Liver (tissue), 9 donors: Measurements from ENCODE around the gene CES1. TPM values are rescaled to one million over a fixed set of nuclear protein-coding genes. Genes with fewer than 3 reads are reported as not detected.

ENCODE experiments used
- DNase-seq: peaks from one replicate; pipeline ENCODE4 v3.0.0-alpha.2; 2017; ENCODE audit warnings: low spot score
- H3K27ac ChIP-seq, 2 donors: one replicate each; pipeline ENCODE4 v1.7.0; 2013; ENCODE audit warnings: inconsistent platforms in 2 of 2, low read length in 2 of 2, control low read depth in 1 of 2, low read depth in 1 of 2, mild to moderate bottlenecking in 1 of 2
- H3K27me3 ChIP-seq, 4 donors: one replicate each; pipeline versions ENCODE4 v1.6.1 to v1.7.0; 2013; ENCODE audit warnings: low read length in 3 of 4, inconsistent platforms in 1 of 4, mild to moderate bottlenecking in 1 of 4, moderate library complexity in 1 of 4; ENCODE audit not compliant: control insufficient read depth in 4 of 4, insufficient read depth in 4 of 4
- H3K36me3 ChIP-seq, 4 donors: one replicate each; pipeline versions ENCODE4 v1.6.1 to v1.7.0; 2013; ENCODE audit warnings: low read length in 3 of 4, mild to moderate bottlenecking in 3 of 4, low read depth in 1 of 4, moderate library complexity in 1 of 4; ENCODE audit not compliant: control insufficient read depth in 4 of 4, insufficient read depth in 3 of 4
- H3K4me1 ChIP-seq, 4 donors: one replicate each; pipeline versions ENCODE4 v1.6.1 to v1.7.0; 2013; ENCODE audit warnings: low read length in 3 of 4, mild to moderate bottlenecking in 3 of 4, moderate library complexity in 1 of 4; ENCODE audit not compliant: control insufficient read depth in 4 of 4, insufficient read depth in 4 of 4
- H3K4me3 ChIP-seq, 3 donors: one replicate each; pipeline versions ENCODE4 v1.6.1 to v1.7.0; 2013; ENCODE audit warnings: low read length in 3 of 3, control low read depth in 1 of 3, low read depth in 1 of 3, mild to moderate bottlenecking in 1 of 3
- H3K9ac ChIP-seq, 2 donors: one replicate each; pipeline ENCODE4 v1.7.0; 2013; ENCODE audit warnings: low read length in 2 of 2, mild to moderate bottlenecking in 2 of 2, moderate library complexity in 2 of 2, control low read depth in 1 of 2, low read depth in 1 of 2
- H3K9me3 ChIP-seq, 4 donors: one replicate each; pipeline versions ENCODE4 v1.6.1 to v1.7.0; 2013; ENCODE audit warnings: low read length in 3 of 4; ENCODE audit not compliant: control insufficient read depth in 4 of 4
- ATF3 ChIP-seq: IDR thresholded peaks from 2 replicates; pipeline ENCODE4 v1.6.1; 2016; ENCODE audit warnings: antibody characterized with exemption
- CTCF ChIP-seq: fragments of 150-350 bp; IDR thresholded peaks from 2 replicates; pipeline ENCODE4 v1.5.1; 2017; ENCODE audit warnings: improper control_type of control experiment, low read depth, low read length; ENCODE audit not compliant: missing input control
- EGR1 ChIP-seq, 2 donors: IDR thresholded peaks; 2 replicates each; pipeline ENCODE4 v1.6.1; 2016 to 2018; ENCODE audit warnings: antibody characterized with exemption in 2 of 2, low read depth in 2 of 2
- FOXA1 ChIP-seq: IDR thresholded peaks from 2 replicates; pipeline ENCODE4 v1.6.1; 2016; ENCODE audit warnings: antibody characterized with exemption
- FOXA2 ChIP-seq: IDR thresholded peaks from 2 replicates; pipeline ENCODE4 v1.6.1; 2016; ENCODE audit warnings: antibody characterized with exemption
- HNF4G ChIP-seq: IDR thresholded peaks from 2 replicates; pipeline ENCODE4 v1.6.1; 2016; ENCODE audit warnings: antibody characterized with exemption
- JUND ChIP-seq, 2 donors: IDR thresholded peaks; 2 replicates each; pipeline ENCODE4 v1.6.1; 2016; ENCODE audit warnings: antibody characterized with exemption in 2 of 2
- NR2F2 ChIP-seq: IDR thresholded peaks from 2 replicates; pipeline ENCODE4 v1.6.1; 2016; ENCODE audit warnings: antibody characterized with exemption
- RAD21 ChIP-seq, 2 donors: IDR thresholded peaks; 2 replicates each; pipeline ENCODE4 v1.6.1; 2016; ENCODE audit warnings: antibody characterized with exemption in 2 of 2, mild to moderate bottlenecking in 2 of 2
- REST ChIP-seq: IDR thresholded peaks from 2 replicates; pipeline ENCODE4 v1.6.1; 2016; ENCODE audit warnings: antibody characterized with exemption, mild to moderate bottlenecking
- SP1 ChIP-seq: IDR thresholded peaks from 2 replicates; pipeline ENCODE4 v1.6.1; 2018; ENCODE audit warnings: antibody characterized with exemption, mild to moderate bottlenecking
- YY1 ChIP-seq: IDR thresholded peaks from 2 replicates; pipeline ENCODE4 v1.6.1; 2016; ENCODE audit warnings: antibody characterized with exemption, mild to moderate bottlenecking
- WGBS: extraction: QIAGEN DNeasy Blood & Tissue Kit; methylation state at CpG from one replicate; pipeline ENCODE4 v1.1.7; 2013; 5-methylcytosine and 5-hydroxymethylcytosine counted together
- polyA plus RNA-seq, 2 donors: library from polyadenylated mRNA; stranded (reverse) in 1 of 2; unstranded in 1 of 2; fragments of 200-250 nt in 1 of 2; fragments of >200 nt in 1 of 2; fragmentation: Nextera tagmentation in 1 of 2; extraction: Ambion mirVana in 1 of 2; gene quantifications; one replicate each; pipeline versions ENCODE4 v1.2.1 to v1.2.3, GENCODE V29; 2013 to 2015
- total RNA-seq, 2 donors: library from RNA; depleted of rRNA; stranded (reverse); fragments of >200 nt; gene quantifications; one replicate each; pipeline ENCODE4 v1.2.3, GENCODE V29; 2014
- donor health status: healthy.
- donor health status: healthy.
- donor health status: healthy.
- donor health status: healthy.
- donor health status: healthy.

Gene CES1
- total and polyA plus RNA-seq, 4 donors: 8.4 to 1,773 (median 546) TPM

GRCh38 chr16:55822280-55822810 is 10.6 kb downstream of the CES1 start (continued):
- TF ChIP-seq REST: no peak

- no peak for TF ChIP-seq SP1
- no peak for TF ChIP-seq ATF3
- no peak for TF ChIP-seq CTCF
- TF ChIP-seq YY1: no peak
- no peak for TF ChIP-seq EGR1 (IDR thresholded peaks at IDR 0.05; ENCODE audit: low read depth in 2 of 2)
- Histone ChIP-seq H3K36me3 (peaks cover 11 to 74% (median 54%) of the 10 kb centered on the region in 4 donors), H3K27ac (no peak overlapping the region), H3K27me3 (no peaks in the 10 kb centered on the region), H3K4me3 (no peak overlapping the region), H3K9me3 (no peaks in the 10 kb centered on the region), H3K9ac (no peak overlapping the region), H3K4me1 (peaks cover 0 to 15% (median 0%) of the 10 kb centered on the region in 4 donors)
- 89% methylated on average over 4 of the region's 4 CpGs for WGBS
- DNase-seq: no peak
Observed at GRCh38 chr16:55821210-55821609, 11.7 kb downstream of the CES1 start.

GRCh38 chr16:55820615-55821014 is 12.3 kb downstream of the CES1 start:
- Histone ChIP-seq H3K4me3 (no peak overlapping the region), H3K4me1 (peaks cover 0 to 10% (median 0%) of the 10 kb centered on the region in 4 donors), H3K9ac (no peak overlapping the region), H3K27me3 (no peaks in the 10 kb centered on the region), H3K9me3 (no peaks in the 10 kb centered on the region), H3K27ac (no peak overlapping the region), H3K36me3 (peaks cover 11 to 73% (median 54%) of the 10 kb centered on the region in 4 donors)
- no peak for DNase-seq
- WGBS: 98% methylated on average over 3 of the region's 3 CpGs
- no peak for TF ChIP-seq FOXA2
- TF ChIP-seq HNF4G: no peak
- no peak for TF ChIP-seq ATF3
- TF ChIP-seq NR2F2: no peak
- no peak for TF ChIP-seq FOXA1
- no peak for TF ChIP-seq YY1
- TF ChIP-seq REST: no peak
- no peak for TF ChIP-seq JUND (IDR thresholded peaks at IDR 0.05)
- no peak for TF ChIP-seq RAD21 (IDR thresholded peaks at IDR 0.05)
